NCI-H2029 treated with DMSO at 0.1 percent for 48 hours (cell line): ENCODE measurements around the gene TMEM125.

ENCODE experiments used
- DNase-seq: peaks from one replicate; lab custom pipeline; 2025; lab: John Stamatoyannopoulos, UW

TMEM125 gene

DNA sequence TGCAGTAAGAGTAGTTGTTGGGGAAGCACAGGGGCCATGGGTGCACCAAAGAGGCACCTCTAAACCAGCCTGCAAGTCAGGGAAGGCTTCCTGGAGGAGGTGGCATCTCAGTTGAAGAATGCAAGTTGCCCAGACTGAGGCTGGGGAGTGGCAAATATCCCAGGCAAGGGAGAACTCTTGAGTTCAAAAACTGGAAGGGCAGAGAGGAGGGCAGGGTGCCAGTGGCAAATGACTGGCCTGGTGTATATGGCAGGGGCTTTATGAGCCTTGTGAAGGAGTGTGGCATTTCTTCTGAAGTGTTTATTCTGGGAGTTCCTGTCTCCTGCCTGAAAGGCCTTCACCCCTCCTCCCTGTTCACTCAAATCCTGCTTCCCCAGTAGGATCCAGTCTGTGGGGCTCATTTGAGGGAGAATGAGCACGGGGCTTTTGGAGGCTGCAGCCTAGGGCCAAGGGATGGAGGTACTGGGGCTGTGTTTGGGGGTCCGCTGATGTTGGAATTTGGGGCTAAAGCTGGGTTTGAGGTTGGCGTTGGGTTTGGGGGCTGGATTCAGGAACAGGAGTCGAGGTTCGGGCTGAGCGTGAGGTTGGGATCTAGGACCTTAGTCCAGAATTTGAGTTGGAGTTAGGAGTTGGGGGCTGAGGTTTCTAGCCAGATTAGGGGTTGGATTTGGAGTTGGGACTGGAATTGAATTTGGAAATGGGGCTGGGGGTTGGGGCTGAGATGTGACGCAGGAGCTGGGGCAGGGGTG is at the start of gene TMEM125:
Gene TMEM125, plus strand, starts transcription at position 357 of the 749 bp plus-strand sequence. CDS start 2,740 bp downstream, outside the sequence.
- peak; percentile 98 for DNase-seq

- DNase-seq = no peak
Observed at GRCh38 chr1:43220905-43221778, 48.6 kb upstream of the TMEM125 start.

- DNase-seq = no peak
Observed at GRCh38 chr1:43221797-43222196, 48.0 kb upstream of the TMEM125 start.

DNA sequence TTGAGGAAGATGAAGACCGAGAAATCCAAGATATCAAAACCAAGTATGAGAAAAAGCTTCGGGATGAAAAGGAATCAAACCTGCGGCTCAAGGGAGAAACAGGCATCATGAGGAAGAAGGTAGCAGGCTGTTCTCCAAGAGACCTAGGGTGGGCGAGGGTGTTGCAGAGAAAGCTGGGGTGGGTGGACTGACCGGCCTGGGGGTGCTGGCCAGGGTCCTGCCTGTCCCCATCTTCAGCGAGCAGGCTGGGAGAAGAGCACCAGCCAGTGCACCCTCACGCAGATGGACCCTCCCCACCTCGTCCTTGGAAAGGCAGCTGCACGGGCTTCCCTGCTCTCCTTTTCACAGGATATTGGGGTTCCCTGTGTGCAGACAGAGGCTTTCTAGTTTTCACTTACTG is 46.9 kb upstream of the TMEM125 start:
- no peak for DNase-seq

- DNase-seq = no peak
Observed at GRCh38 chr1:43225168-43225567, 44.6 kb upstream of the TMEM125 start.

DNA sequence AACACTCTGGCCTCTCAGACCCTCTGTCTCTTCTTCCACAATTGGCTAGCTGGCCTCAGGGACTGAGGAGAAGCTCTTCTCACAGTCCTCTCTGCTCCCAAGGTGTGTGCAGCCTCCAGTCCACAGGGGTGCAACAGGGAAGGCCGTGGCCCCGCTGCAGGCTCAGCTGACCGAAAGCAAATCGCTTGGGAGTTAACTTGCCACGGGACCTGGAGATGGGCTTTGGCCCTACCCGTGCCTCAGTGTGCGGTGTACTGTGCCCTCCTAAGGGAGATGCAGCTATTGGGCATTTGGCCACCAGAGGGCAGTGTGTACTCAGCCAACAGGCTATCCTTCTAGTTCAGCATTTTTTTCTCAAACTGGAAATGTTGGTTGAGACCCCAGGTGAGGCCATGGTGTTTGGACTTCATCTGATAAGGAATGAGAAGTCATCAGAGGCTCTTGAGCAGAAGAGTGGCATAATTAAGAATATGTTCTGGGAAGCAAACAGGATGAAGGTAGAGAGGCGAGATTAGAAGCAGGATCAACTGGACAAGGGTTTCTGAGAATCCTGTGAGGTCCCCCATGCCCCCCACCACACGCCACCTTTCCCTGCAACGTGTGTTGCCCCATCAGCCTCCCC is 42.5 kb upstream of the TMEM125 start:
- peak; percentile 94 for DNase-seq

DNA sequence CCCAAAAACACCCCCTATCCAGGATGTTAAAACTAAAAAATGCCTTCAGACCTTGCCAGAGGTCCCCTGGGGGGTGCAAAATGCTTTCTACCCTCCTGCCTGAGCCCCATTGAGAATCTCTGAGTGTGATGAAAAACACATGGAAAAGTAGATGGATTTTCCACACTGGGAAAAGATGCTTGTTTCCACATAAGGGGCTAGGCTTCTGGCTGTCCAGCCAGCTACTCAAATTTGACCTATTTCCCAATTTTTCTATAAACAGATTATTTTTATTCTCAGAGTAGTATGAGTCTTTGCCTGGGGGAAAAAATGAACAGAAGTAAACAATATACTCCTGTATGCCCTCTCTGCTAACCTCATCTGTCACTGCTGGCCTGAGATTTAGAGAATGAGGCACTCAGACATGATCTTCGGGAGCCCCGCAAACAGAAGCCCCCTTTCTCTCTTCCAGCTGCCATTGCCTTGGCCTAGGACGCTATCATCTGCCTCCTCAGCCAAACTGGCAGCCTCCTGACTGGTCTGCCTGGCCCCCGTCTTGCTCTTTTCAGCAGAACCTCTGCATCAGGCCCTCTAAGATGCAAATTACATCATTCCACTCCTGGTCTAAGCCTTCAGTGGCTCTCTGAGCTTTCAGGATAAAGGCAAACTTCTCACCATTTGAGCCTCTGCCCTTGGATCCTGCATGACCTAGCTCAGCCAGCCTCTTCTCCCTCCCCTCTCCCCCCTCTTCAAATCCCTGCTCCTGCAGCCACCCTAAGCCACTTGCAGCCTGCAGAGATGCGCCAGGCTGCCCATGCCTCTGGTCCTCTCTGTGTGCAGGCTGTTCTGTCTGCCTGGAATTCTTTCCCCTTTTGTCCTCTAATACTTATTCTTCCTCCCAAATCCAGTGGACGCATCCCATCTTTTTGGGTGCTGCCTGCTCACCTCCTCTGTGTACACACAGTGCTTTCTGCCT is 39.7 kb upstream of the TMEM125 start:
- no peak for DNase-seq

DNA sequence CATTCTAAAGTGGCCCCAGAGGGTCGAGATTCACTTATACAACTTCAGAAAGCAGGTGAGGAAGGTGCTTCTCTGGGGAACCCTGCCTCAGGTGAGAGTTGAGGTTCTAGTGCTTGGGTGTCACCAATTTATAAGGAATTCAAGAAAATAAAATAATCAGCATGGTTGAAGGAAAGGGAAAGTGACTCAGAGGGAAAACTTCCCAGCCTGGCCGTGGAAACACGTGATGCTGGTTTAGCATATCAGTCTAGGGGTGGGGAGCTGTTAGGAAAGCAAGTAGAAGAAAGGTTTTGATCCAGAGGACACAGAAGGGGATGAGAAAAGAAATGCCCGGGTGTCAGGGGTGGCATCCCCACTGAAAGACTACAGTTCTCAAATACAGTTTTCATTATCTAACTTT is 37.7 kb upstream of the TMEM125 start:
- DNase-seq = no peak

DNA sequence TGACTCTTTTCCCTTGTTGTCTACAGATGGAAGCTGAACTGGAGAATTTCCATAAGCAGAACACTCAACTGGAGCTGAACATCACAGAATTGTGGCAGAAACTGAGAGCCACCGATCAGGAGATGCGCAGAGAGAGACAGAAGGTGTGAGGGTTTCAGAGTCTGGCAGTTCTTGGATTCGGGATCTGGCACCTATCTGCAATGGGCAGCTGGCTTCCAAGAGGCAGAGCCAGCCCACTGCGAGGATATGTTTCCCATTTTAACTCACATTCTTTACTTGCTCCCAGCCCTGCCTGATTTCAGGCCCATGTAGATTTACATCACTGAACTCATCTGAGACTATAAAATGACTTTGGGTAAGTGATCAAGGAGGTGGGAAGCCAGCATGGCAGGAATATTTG is 37.3 kb upstream of the TMEM125 start:
- DNase-seq = no peak

- no peak for DNase-seq
Observed at GRCh38 chr1:43233631-43234030, 36.2 kb upstream of the TMEM125 start.

DNA sequence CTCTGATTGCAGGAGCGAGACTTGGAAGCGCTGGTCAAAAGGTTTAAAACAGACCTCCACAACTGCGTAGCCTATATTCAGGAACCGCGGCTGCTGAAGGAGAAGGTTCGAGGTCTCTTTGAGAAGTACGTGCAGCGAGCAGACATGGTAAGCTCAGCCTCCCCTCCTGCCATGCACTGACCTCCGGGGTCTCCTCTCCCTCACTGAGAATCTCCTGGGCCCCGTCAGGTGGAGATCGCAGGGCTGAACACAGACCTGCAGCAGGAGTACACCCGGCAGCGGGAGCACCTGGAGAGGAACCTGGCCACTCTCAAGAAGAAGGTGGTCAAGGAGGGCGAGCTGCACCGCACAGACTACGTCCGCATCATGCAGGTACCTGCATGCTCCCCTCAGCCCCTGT is 35.5 kb upstream of the TMEM125 start:
- DNase-seq = no peak

GRCh38 chr1:43235040-43235439 is 34.7 kb upstream of the TMEM125 start:
- DNase-seq = no peak

- DNase-seq = no peak
Observed at GRCh38 chr1:43235451-43236121, 34.2 kb upstream of the TMEM125 start.

DNA sequence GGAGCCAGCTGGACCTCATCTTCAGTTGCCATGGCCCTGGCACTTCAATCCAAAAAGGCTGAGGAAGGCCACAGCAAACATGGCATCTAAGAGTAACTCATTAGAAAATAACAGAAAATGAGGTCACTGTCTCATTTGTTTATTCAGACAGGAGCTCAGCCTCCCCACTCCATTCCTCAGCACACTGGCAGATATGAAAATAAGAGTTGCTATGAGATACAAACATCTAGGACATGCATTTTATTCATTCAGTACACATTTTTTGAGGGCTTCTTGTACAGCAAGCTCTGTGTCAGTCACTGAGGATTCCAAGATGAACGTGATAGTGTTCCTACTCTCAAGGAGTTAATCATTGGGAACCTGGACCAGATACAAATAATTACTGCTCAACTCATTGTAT is 32.7 kb upstream of the TMEM125 start:
- DNase-seq = no peak

- peak; percentile 80 for DNase-seq
Observed at GRCh38 chr1:43238085-43238484, 31.7 kb upstream of the TMEM125 start.

- no peak for DNase-seq
Observed at GRCh38 chr1:43238991-43239469, 30.8 kb upstream of the TMEM125 start.

- DNase-seq = no peak
Observed at GRCh38 chr1:43239484-43239883, 30.3 kb upstream of the TMEM125 start.

GRCh38 chr1:43241413-43241836 is 28.4 kb upstream of the TMEM125 start:
- DNase-seq = no peak

- no peak for DNase-seq
Observed at GRCh38 chr1:43243299-43243698, 26.5 kb upstream of the TMEM125 start.

GRCh38 chr1:43246466-43247213 is 23.1 kb upstream of the TMEM125 start:
- no peak for DNase-seq
